SH-SY5Y (cell line): ENCODE results near the gene NCDN.

Source experiments
- GATA2 ChIP-seq: IDR thresholded peaks from 2 replicates; pipeline ENCODE4 v1.6.1; 2011; ENCODE audit warnings: mild to moderate bottlenecking, low read depth, low read length
- GATA3 ChIP-seq: IDR thresholded peaks from 2 replicates; pipeline ENCODE4 v1.6.1; 2011; ENCODE audit warnings: low read depth, mild to moderate bottlenecking, low read length, moderate library complexity

GRCh38 chr1:35564884-35565741 lies 7.5 kb downstream of the NCDN start:
- TF ChIP-seq GATA3 (no peak), GATA2 (no peak)
